GM12878 (cell line): ENCODE measurements around the gene LRP8. TPM values are rescaled to one million over a fixed set of nuclear protein-coding genes. Genes with fewer than 3 reads are reported as not detected.

Experiments used
- BCL11A ChIP-seq: IDR thresholded peaks from 2 replicates; pipeline ENCODE4 v1.6.1; 2011; ENCODE audit warnings: low read depth, low read length
- BMI1 ChIP-seq: fragments of 450-650 bp; IDR thresholded peaks from 2 replicates; pipeline ENCODE4 v1.6.1; 2016; ENCODE audit warnings: mild to moderate bottlenecking, moderate library complexity, borderline replicate concordance
- CHD4 ChIP-seq: fragments of 200-600 bp; sonication (generic); IDR thresholded peaks from 2 replicates; pipeline ENCODE4 v1.6.1; 2016; ENCODE audit warnings: mild to moderate bottlenecking
- CREB1 ChIP-seq: IDR thresholded peaks from 2 replicates; pipeline ENCODE4 v1.6.1; 2012; ENCODE audit warnings: low read depth, mild to moderate bottlenecking, inconsistent platforms
- E4F1 ChIP-seq: fragments of 450-650 bp; IDR thresholded peaks from 2 replicates; pipeline ENCODE4 v1.6.1; 2018; ENCODE audit warnings: borderline replicate concordance, mild to moderate bottlenecking; ENCODE audit not compliant: partially characterized antibody
- FOXK2 ChIP-seq: fragments of 450-650 bp; IDR thresholded peaks from 2 replicates; pipeline ENCODE4 v1.6.1; 2017; ENCODE audit warnings: mild to moderate bottlenecking, moderate library complexity
- HDAC6 ChIP-seq: fragments of 200-600 bp; sonication (generic); IDR thresholded peaks from one replicate; pipeline ENCODE4 v1.8.0; 2017; ENCODE audit warnings: antibody characterized with exemption; ENCODE audit not compliant: unreplicated experiment
- MYB ChIP-seq: fragments of 150-350 bp; IDR thresholded peaks from 2 replicates; pipeline ENCODE4 v1.6.1; 2014; ENCODE audit warnings: mild to moderate bottlenecking, low read depth, low read length, borderline replicate concordance
- MYC ChIP-seq: IDR thresholded peaks from 2 replicates; pipeline ENCODE4 v1.6.1; 2011; ENCODE audit warnings: mild to moderate bottlenecking, low read length, moderate library complexity, inconsistent platforms; ENCODE audit not compliant: insufficient read depth, insufficient replicate concordance, insufficient read length, severe bottlenecking
- NBN ChIP-seq: fragments of 450-650 bp; IDR thresholded peaks from 2 replicates; pipeline ENCODE4 v1.6.1; 2016
- NR2F1 ChIP-seq: fragments of 450-650 bp; conservative IDR thresholded peaks from 2 replicates; pipeline ENCODE4 v1.6.1; 2017; ENCODE audit warnings: mild to moderate bottlenecking
- POLR2A ChIP-seq: IDR thresholded peaks from 2 replicates; pipeline ENCODE4 v1.6.1; 2011; ENCODE audit warnings: low read depth, mild to moderate bottlenecking, low read length
- SIX5 ChIP-seq: IDR thresholded peaks from 2 replicates; pipeline ENCODE4 v1.6.1; 2011; ENCODE audit warnings: mild to moderate bottlenecking, low read depth, low read length, moderate library complexity; ENCODE audit not compliant: severe bottlenecking
- STAT1 ChIP-seq: fragments of 450-650 bp; conservative IDR thresholded peaks from 2 replicates; pipeline ENCODE4 v1.6.1; 2014; ENCODE audit warnings: antibody characterized with exemption, mild to moderate bottlenecking
- TBL1XR1 ChIP-seq: IDR thresholded peaks from 2 replicates; pipeline ENCODE4 v1.6.1; 2012; ENCODE audit warnings: low read depth, low read length, improper control_type of control experiment
- ZBTB40 ChIP-seq: fragments of 450-650 bp; IDR thresholded peaks from 2 replicates; pipeline ENCODE4 v1.6.1; 2016; ENCODE audit warnings: mild to moderate bottlenecking, moderate library complexity, borderline replicate concordance
- ZNF217 ChIP-seq: fragments of 450-650 bp; IDR thresholded peaks from 2 replicates; pipeline ENCODE4 v1.6.1; 2017; ENCODE audit warnings: antibody characterized with exemption, mild to moderate bottlenecking
- polyA plus RNA-seq, 11 experiments: library from polyadenylated mRNA; depleted of rRNA in 4 of 11; unstranded in 6 of 11; stranded (reverse) in 5 of 11; fragments of >200 nt; fragmentation: Nextera tagmentation in 4 of 11; fragmentation: Illumina TruSeq in 1 of 11; extraction: Ambion mirVana in 4 of 11; extraction: Trizol in 1 of 11; gene quantifications; 1 replicate in 1 of 11; 2 replicates in 10 of 11; pipeline versions ENCODE4 v1.2.1 to v1.2.3, GENCODE V29; 2011 to 2016; ENCODE audit warnings: inconsistent platforms in 2 of 11, missing spikeins in 2 of 11, low read depth in 1 of 11
- total RNA-seq, 4 experiments: library from RNA; depleted of rRNA in 3 of 4; stranded (reverse); fragments of >200 nt in 3 of 4; fragmentation: Illumina TruSeq in 1 of 4; extraction: Trizol in 1 of 4; gene quantifications; 2 replicates each; pipeline versions ENCODE4 v1.2.1 to v1.2.3, GENCODE V29; 2013 to 2021
- TF ChIP-seq, protein P1 (sequence below): fragments of 450-650 bp; conservative IDR thresholded peaks from 2 replicates; pipeline ENCODE4 v1.6.1; 2017; ENCODE audit warnings: mild to moderate bottlenecking, moderate library complexity

Gene LRP8
- total and polyA plus RNA-seq, 10 of the 15 experiments (the other 5 are each of a cell fraction or from before 2014, with no cell fraction given): 2.8 to 40.5 (median 22.3) TPM

DNA sequence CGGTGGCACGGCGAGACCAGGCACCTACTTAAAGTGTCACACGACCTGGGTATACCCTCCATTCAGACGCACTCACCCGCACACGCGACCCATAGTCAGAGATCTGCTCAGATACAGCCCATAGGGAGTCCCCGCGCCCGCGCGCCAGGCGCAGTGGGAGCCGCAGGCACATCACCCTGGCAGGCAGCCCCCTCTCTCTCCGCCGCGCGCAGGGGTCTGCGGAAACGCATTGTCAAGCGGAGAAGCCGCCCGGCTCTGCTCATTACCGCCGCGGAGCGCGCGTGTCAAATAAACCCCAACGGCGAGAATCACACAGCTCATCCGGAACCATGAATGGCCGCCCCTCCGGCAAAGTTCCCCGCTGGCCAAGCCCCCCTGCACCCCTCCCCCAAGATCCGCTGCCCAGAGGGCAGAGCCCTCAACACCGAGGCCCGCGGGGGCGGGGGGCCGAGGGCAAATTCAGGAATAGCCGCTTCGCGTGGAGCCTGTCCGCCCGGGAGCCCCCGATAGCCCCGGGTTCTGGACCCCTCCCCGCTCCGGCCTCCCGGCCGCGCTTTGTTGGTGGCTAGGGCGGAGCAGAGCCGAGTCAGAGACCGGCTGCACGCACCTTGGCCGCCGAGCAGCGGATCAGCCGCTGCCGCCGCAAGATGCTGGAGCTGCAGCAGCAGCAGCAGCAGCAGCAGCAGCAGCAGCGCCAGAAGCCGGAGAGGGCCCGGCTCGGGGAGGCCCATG, 522 bp downstream of the LRP8 start (continued):
- TF ChIP-seq CHD4 (no peak), SIX5 (no peak), TBL1XR1 (no peak), POLR2A (peak; percentile 67), BCL11A (no peak), HDAC6 (no peak), ZNF217 (no peak), MYB (no peak), NR2F1 (no peak), E4F1 (no peak), ZBTB40 (no peak), NBN (no peak), STAT1 (no peak), CREB1 (0 out of 2 replicates have a peak, but pooled peaks have one; percentile 26), MYC (no peak), BMI1 (no peak), FOXK2 (no peak)
- TF ChIP-seq, protein P1, sequence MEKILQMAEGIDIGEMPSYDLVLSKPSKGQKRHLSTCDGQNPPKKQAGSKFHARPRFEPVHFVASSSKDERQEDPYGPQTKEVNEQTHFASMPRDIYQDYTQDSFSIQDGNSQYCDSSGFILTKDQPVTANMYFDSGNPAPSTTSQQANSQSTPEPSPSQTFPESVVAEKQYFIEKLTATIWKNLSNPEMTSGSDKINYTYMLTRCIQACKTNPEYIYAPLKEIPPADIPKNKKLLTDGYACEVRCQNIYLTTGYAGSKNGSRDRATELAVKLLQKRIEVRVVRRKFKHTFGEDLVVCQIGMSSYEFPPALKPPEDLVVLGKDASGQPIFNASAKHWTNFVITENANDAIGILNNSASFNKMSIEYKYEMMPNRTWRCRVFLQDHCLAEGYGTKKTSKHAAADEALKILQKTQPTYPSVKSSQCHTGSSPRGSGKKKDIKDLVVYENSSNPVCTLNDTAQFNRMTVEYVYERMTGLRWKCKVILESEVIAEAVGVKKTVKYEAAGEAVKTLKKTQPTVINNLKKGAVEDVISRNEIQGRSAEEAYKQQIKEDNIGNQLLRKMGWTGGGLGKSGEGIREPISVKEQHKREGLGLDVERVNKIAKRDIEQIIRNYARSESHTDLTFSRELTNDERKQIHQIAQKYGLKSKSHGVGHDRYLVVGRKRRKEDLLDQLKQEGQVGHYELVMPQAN: peak; percentile 41; the same call in 1 of the 2 replicates
